Caco-2 (cell line): ENCODE results near the gene ESRRG. TPM values are rescaled to one million over a fixed set of nuclear protein-coding genes. Genes with fewer than 3 reads are reported as not detected.
A peak's percentile ranks its signal among the peaks of the same experiment; 100 is the strongest.

Experiments
- BruUV-seq: library from RNA; stranded (reverse); fragments of 400-500 nt; replicated peaks from 2 replicates; lab custom pipeline; 2021; lab: Mats Ljungman, UMichigan
- CTCF ChIA-PET: fragments of 300-600 bp; sonication (Branson Sonifier 250); formaldehyde crosslinking; loops from one replicate; lab custom pipeline; 2022; ENCODE audit warnings: antibody characterized with exemption; lab: Charles Lee
- POLR2A ChIA-PET: fragments of 300-600 bp; sonication (Branson Sonifier 250); formaldehyde crosslinking; loops from one replicate; lab custom pipeline; 2022; ENCODE audit warnings: antibody characterized with exemption; lab: Charles Lee
- DNase-seq, 2 experiments: peaks; one replicate each; pipeline versions ENCODE4 v3.0.0 to v3.0.0-alpha.2; 2020 to 2022
- H3K27me3 ChIP-seq: replicated peaks from 2 replicates; pipeline ENCODE4 v1.6.0; 2011; ENCODE audit warnings: low read length; ENCODE audit not compliant: control insufficient read depth, insufficient read depth
- H3K36me3 ChIP-seq: 2 replicates; pipeline ENCODE4 v1.5.1; 2011; ENCODE audit warnings: low read length; ENCODE audit not compliant: control insufficient read depth, insufficient read depth
- H3K4me1 ChIP-seq: fragments of 250-450 bp; sonication (Bioruptor Pico); 2 replicates; pipeline ENCODE4 v1.5.1; 2020; ENCODE audit warnings: mild to moderate bottlenecking
- H3K4me3 ChIP-seq: 2 replicates; pipeline ENCODE4 v1.5.1; 2011; ENCODE audit warnings: low read depth, mild to moderate bottlenecking, control low read depth, low read length
- H3K9me3 ChIP-seq: fragments of 250-450 bp; sonication (Bioruptor Pico); 2 replicates; pipeline ENCODE4 v1.5.1; 2020; ENCODE audit warnings: mild to moderate bottlenecking, moderate library complexity
- H3K27ac Mint-ChIP-seq: one replicate; pipeline ENCODE4 v1.8.0; 2022; ENCODE audit warnings: mixed read lengths; ENCODE audit not compliant: unreplicated experiment
- H3K27me3 Mint-ChIP-seq: one replicate; pipeline ENCODE4 v1.8.0; 2022; ENCODE audit warnings: mixed read lengths; ENCODE audit not compliant: insufficient read depth, unreplicated experiment
- H3K36me3 Mint-ChIP-seq: one replicate; pipeline ENCODE4 v1.8.0; 2022; ENCODE audit warnings: mild to moderate bottlenecking, mixed read lengths; ENCODE audit not compliant: insufficient read depth, unreplicated experiment
- H3K4me1 Mint-ChIP-seq: one replicate; pipeline ENCODE4 v1.8.0; 2022; ENCODE audit warnings: low read depth, mixed read lengths; ENCODE audit not compliant: unreplicated experiment
- H3K4me3 Mint-ChIP-seq: one replicate; pipeline ENCODE4 v1.8.0; 2022; ENCODE audit warnings: mild to moderate bottlenecking, moderate library complexity, mixed read lengths; ENCODE audit not compliant: unreplicated experiment
- H3K9me3 Mint-ChIP-seq: one replicate; pipeline ENCODE4 v1.8.0; 2022; ENCODE audit warnings: mixed read lengths; ENCODE audit not compliant: unreplicated experiment
- intact Hi-C: fragments of 100-400 bp; cut with micrococcal nuclease; formaldehyde crosslinking; loops from one replicate; pipeline ENCODE4 v1.10.0; 2022; ENCODE audit not compliant: unreplicated experiment
- total RNA-seq: library from RNA; stranded (reverse); gene quantifications from 2 replicates; pipeline ENCODE4 v1.2.3, GENCODE V29; 2022
- TF ChIP-seq, protein P1 (sequence below), 2 experiments: fragments of 200-600 bp in 1 of 2; IDR thresholded peaks; 1 replicate in 1 of 2; 2 replicates in 1 of 2; pipeline versions ENCODE4 v1.5.1 to v1.8.0; 2011 to 2022; ENCODE audit warnings: antibody characterized with exemption in 1 of 2, control low read depth in 1 of 2, inconsistent platforms in 1 of 2, low read depth in 1 of 2, low read length in 1 of 2, mild to moderate bottlenecking in 1 of 2, moderate library complexity in 1 of 2; ENCODE audit not compliant: insufficient read depth in 1 of 2, severe bottlenecking in 1 of 2, unreplicated experiment in 1 of 2

Gene ESRRG
- total RNA-seq, 1 experiment from 2014 or later = 6.6 TPM

DNA sequence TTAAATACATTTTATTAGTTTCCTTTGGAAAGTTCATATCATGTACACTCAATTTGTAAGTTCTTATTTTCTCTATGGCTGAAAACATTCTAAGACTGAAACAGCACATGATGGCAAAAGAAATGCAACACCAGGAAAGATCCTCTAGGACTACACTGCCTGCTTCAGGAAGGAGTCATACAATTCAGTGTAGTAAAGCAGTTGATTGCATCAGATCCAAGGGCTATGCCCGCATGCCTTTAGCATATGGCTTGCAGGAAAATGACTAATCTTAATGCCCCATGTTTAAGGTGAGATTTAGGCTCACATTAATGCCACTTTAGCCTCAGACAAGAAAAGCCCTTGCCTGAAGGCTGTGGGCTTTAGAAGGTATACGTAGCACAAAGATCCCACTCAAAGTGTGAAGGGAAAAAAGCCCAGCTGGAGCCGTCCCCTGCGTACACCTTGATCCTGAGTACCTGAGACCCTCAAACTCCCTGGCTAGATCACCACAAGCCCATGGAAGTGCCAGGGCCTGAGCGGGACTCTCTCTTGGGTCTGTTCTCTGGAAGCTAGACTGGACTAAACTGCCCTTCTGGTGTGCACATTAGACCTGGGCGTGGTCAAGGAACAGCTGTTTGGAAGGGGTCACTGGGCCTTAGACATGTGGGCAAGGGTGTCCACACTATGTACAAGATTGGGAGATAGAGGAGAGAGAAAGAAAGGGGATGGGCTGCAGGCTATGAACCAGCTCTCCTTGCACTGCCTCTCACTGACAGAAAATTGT lies 52.9 kb downstream of the ESRRG start:
- peaks cover 5% of the 10 kb centered on the region for H3K36me3 Mint-ChIP-seq
- ChIA-PET CTCF (no interaction called here), POLR2A (no interaction called here)
- Histone ChIP-seq H3K4me3 (no peak overlapping the region), H3K27me3 (no peaks in the 10 kb centered on the region), H3K9me3 (no peaks in the 10 kb centered on the region), H3K36me3 (no peaks in the 10 kb centered on the region), H3K4me1 (peaks cover 18% of the 10 kb centered on the region)
- no peaks in the 10 kb centered on the region for H3K27me3 Mint-ChIP-seq
- H3K4me3 Mint-ChIP-seq = no peak overlapping the region
- peak overlapping the region; percentile 24 for H3K27ac Mint-ChIP-seq
- intact Hi-C loops = no loop called here
- TF ChIP-seq, protein P1, sequence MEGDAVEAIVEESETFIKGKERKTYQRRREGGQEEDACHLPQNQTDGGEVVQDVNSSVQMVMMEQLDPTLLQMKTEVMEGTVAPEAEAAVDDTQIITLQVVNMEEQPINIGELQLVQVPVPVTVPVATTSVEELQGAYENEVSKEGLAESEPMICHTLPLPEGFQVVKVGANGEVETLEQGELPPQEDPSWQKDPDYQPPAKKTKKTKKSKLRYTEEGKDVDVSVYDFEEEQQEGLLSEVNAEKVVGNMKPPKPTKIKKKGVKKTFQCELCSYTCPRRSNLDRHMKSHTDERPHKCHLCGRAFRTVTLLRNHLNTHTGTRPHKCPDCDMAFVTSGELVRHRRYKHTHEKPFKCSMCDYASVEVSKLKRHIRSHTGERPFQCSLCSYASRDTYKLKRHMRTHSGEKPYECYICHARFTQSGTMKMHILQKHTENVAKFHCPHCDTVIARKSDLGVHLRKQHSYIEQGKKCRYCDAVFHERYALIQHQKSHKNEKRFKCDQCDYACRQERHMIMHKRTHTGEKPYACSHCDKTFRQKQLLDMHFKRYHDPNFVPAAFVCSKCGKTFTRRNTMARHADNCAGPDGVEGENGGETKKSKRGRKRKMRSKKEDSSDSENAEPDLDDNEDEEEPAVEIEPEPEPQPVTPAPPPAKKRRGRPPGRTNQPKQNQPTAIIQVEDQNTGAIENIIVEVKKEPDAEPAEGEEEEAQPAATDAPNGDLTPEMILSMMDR (IDR thresholded peaks at IDR 0.05; ENCODE audit: insufficient read depth in 1 of 2, low read depth in 1 of 2, low read length in 1 of 2, severe bottlenecking in 1 of 2, unreplicated experiment in 1 of 2) = no peak
- H3K9me3 Mint-ChIP-seq = no peaks in the 10 kb centered on the region
- DNase-seq = no peak
- peaks cover 24% of the 10 kb centered on the region for H3K4me1 Mint-ChIP-seq
- BruUV-seq = no TSS peak

DNA sequence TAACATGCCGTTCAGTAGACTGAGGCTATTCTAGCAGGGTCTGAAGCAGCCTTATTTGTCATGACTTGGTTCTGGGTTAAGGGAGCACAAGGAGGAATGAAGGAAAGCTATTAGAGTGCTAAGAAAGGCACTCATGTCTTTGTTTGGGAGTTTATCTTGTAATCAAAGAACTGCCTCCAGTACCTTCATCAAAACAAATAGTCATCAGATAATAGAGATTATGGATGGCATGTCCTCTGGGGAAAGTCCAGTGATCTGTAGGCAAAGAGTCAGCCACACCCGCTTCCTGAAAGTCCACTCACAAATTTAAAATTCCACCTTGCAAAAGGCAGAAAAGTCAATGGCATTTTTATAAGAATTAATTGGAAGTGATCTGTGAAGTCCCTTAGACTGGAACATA lies 56.8 kb downstream of the ESRRG start:
- DNase-seq = no peak
- no peaks in the 10 kb centered on the region for H3K9me3 Mint-ChIP-seq
- Histone ChIP-seq H3K36me3 (no peaks in the 10 kb centered on the region), H3K4me3 (no peak overlapping the region), H3K9me3 (no peaks in the 10 kb centered on the region), H3K27me3 (no peaks in the 10 kb centered on the region), H3K4me1 (peaks cover 51% of the 10 kb centered on the region)
- H3K27ac Mint-ChIP-seq = peak overlapping the region; percentile 51
- H3K4me3 Mint-ChIP-seq = no peak overlapping the region
- TF ChIP-seq, protein P1 (IDR thresholded peaks at IDR 0.05; ENCODE audit: insufficient read depth in 1 of 2, low read depth in 1 of 2, low read length in 1 of 2, severe bottlenecking in 1 of 2, unreplicated experiment in 1 of 2) = no peak
- intact Hi-C loops = no loop called here
- no peaks in the 10 kb centered on the region for H3K27me3 Mint-ChIP-seq
- H3K36me3 Mint-ChIP-seq = peaks cover 5% of the 10 kb centered on the region
- H3K4me1 Mint-ChIP-seq = peaks cover 51% of the 10 kb centered on the region
- ChIA-PET CTCF (no interaction called here), POLR2A (no interaction called here)
- no TSS peak for BruUV-seq

DNA sequence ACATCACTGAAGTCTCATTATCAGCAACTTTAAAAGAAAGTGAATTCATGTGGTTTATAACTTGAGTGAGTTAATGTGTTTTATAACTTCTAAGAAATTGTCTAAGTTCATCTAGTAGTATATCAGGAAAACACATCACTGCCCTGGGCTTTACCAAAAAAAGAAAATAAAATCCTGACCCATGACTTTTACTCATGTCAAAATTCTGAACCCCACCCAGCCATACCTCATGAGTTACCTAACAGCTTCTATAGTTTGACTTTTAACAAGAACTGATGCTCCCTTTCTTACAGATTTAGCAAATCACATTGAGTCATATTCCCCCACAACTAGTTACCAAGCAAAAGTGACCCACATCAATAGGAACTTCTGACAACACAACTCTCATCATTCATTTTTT lies 57.4 kb downstream of the ESRRG start:
- no peak for DNase-seq
- BruUV-seq = no TSS peak
- no peak overlapping the region for H3K27ac Mint-ChIP-seq
- ChIA-PET POLR2A (no interaction called here), CTCF (no interaction called here)
- Histone ChIP-seq H3K36me3 (no peaks in the 10 kb centered on the region), H3K4me1 (peaks cover 53% of the 10 kb centered on the region), H3K27me3 (no peaks in the 10 kb centered on the region), H3K4me3 (no peak overlapping the region), H3K9me3 (no peaks in the 10 kb centered on the region)
- H3K4me3 Mint-ChIP-seq = no peak overlapping the region
- no peaks in the 10 kb centered on the region for H3K9me3 Mint-ChIP-seq
- peaks cover 50% of the 10 kb centered on the region for H3K4me1 Mint-ChIP-seq
- intact Hi-C loops = no loop called here
- TF ChIP-seq, protein P1 (IDR thresholded peaks at IDR 0.05; ENCODE audit: insufficient read depth in 1 of 2, low read depth in 1 of 2, low read length in 1 of 2, severe bottlenecking in 1 of 2, unreplicated experiment in 1 of 2) = no peak
- H3K27me3 Mint-ChIP-seq = no peaks in the 10 kb centered on the region
- peaks cover 5% of the 10 kb centered on the region for H3K36me3 Mint-ChIP-seq
